ENCODE measurements around the gene ZNF264.
"Not testable (repeated sequence)": the region's sequence is repeated elsewhere in the genome, so short reads cannot be mapped to it uniquely, and the experiment has no call there.

Gene ZNF264

GRCh38 chr19:57245066-57245465 is 53.8 kb downstream of the ZNF264 start:
- no peak for DNase-seq

GRCh38 chr19:57245959-57246358 is 54.7 kb downstream of the ZNF264 start:
- DNase-seq, result no peak

DNA sequence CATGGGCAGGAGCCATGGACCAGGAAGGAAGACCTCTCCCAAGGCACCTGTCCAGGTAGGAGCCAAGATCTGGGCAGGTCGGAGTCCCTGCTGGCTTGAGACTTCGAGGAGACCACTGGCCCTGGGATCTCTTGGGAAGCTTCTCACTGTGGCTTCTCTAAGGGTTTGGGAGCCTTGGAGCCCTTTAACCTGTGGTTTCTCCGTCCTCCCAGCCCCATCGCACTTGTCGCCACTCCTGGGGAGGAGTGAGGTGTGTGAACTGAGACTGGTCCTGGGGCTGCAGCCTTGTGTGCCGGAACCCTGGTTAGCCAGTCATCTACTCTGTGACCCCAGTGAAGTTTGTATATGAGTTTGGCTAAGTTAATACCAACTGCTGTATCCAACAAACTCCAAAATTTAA is 57.3 kb downstream of the ZNF264 start:
- no peak for DNase-seq

DNA sequence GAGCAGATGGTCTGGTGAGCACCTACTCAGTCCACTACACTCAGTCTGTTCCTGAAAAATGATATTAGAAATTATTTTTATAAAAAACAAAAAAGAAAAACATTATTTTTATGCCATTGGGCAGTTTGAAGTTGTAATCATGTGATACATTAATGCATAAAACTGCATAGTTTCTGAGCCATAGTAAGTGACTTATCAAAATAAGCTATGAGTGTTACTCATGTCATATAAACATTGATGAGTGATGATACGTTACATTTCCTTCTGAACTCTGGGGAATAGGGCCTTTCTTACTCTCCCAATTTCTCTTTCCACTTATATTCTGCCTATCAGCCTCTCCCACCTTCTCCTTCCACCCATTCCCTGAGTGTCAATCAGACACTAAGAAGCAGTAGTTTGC is 58.0 kb downstream of the ZNF264 start:
- no peak for DNase-seq

- DNase-seq, result not testable (repeated sequence)
These were observed 62.5 kb downstream of the ZNF264 start for GRCh38 chr19:57253767-57254166.

DNA sequence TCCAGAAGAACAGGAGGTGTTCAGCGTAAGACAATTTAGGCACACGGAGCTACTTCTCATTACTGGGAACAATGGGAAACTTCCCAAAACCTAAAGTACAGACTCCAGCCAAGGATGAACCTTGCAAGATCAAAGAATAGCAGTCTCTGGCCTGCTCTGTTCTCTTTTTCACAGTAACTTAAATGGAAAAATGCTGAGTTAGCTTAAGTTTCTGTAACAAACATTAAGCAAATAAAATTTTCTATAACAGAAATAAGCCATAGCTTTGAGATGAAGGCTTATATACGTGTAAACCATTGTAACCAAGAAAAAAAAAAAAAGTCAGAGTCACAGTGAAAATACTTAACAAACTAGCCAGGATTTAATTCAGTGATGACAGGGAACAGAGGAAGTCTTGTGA is 70.7 kb downstream of the ZNF264 start:
- DNase-seq, result no peak

- no peak for DNase-seq
These were observed 72.0 kb downstream of the ZNF264 start for GRCh38 chr19:57263244-57263741.

DNA sequence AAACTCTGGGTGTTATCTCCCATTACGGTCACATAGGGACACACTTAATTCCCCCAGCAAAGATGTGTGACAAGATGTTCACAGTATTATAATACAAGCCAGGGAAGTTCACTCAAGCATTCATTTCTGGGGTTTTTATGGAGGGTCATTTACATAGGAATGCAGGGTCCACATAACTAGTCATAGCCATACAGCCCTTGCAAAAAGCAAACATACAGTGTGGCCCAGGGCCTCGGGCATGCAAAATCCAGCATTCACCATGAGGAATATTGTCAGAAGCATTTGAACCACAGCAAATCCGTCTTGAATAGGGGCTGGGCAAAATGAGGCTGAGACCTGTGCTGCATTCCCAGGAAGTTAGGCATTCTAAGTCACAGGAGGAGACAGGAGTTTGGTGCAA is 76.0 kb downstream of the ZNF264 start:
- no peak for DNase-seq

- DNase-seq, result no peak
These were observed 78.4 kb downstream of the ZNF264 start for GRCh38 chr19:57269515-57270250.

DNA sequence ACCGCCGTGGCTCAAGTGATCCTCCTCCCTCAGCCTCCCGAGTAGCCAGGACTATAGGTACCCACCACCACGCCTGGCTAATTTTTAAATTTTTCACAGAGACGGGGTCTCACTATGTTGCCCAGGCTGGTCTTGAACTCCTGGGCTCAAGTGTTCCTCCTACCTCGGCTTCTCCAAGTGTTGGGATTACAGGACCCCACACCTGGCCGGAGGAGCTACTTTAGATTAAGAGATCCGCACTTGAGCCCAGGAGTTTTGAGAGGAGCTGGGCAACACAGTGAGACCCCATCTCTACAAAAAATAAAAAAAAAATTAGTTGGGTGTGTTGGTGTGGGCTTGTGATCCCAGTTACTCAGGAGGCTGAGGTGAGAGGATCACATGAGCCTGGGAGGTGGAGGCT is 80.0 kb downstream of the ZNF264 start:
- no peak for DNase-seq
